ENCODE measurements around the gene WNT11.
A peak's percentile ranks its signal among the peaks of the same experiment; 100 is the strongest.

The WNT11 gene

DNA sequence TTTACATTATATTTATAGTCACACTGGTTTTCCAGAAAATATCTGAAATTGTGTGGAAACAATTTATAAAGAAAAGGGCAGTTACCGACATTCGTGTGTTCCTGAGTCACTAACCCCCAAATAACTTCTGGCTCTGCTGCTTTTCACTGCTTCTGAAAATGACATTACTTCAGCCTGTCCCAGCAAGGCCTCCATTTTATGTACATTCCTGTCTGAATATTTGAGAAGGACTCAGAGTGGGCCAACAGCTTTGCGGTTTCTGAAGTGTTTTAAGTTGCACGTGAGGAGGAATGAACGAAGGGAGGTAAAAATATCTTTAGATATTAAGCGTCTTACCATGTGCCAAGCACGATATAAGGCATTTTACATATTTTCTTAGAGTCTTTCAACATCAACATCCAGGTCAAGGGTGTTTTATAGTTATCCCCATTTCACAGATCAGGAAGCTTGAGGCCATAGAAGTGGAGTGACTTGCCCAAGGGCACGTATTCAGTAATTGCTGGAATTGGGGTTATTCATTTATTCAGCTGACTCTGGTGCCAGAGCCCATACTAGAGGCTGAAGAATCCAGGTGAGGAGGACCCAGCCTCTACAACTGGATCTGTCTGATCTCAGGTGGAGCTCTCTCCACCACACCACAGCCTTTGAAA is 30.8 kb upstream of the WNT11 start:
- DNase-seq, result peak; percentile 34

DNA sequence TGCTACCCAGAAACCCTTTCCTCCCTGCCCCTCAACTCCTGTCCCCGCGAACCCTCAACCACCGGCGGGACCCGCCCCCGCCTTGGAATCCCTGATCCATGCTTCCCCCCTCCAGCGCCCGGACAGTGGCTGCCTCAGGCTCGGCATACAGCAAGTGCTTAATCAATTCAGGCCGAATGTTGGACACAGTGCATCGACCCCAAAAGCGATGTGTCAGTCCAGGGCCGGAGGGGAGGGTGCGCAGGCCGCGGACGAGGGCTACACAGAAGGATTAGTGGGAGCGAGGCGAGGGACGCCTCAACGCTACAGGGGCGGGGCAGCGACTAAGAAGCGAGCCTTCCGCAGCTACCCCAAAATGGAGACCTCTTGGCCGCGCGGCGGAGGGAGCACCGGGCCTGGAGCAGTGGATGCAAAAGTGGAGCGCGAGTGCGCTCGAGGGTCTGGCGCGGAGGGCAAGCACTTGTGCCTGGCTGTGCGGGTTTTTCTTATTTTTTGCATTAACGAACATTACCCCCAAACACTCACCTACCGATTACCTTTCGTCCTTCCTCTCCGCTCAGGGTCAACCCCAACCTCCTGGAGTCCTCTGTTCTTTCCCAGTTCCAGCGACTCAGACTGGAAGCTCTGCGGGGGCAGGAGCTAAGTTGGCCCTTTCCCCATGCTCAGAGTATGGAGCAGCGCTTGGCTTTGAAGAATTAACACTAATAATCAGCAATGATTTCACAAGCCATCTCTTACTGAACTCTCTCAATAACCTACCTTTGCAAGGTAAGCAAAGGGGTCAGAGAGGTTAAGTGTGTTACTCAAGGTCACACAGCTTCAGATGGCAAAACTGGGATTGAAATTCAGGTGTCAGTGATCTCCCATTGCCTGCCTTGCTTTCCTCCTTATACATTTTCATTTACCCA is 30.0 kb upstream of the WNT11 start:
- peak; percentile 55 for DNase-seq

DNA sequence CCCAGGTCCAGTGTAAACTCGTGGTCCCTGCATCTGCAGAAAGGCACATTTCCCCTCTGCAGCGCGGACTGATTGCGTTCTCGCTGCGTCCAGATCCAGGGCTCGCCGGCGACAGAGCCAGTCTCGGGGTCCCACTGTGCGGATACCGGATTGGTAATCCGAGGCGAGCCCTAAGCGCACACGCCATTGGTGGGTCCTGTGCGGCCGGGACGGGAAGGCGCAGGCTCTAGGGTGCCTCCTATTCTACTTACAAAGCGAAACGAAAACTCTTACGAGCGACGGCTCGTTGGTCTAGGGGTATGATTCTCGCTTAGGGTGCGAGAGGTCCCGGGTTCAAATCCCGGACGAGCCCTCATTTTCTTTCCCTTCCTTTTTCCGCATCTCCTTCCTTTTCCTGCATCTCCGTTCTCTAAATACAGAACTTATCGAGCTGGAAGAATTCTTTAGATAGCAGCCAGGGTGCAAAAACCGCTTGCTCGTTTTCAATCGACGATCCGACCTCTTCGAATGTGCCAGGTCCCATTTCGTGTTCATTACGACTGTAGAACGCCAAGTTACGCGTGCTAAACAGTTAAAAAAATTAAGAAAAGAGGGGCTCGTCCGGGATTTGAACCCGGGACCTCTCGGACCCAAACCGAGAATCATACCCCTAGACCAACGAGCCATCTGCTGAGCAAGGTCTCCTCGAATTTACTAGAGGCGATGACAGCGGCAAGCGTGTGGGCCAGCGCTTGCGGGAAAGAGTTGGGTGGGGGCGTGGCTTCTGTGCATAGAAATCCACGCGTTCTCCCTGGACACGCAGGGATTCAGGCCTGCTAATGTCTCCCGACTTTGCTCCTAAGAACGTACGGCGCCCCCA is 29.2 kb upstream of the WNT11 start:
- peak; percentile 93 for DNase-seq

DNA sequence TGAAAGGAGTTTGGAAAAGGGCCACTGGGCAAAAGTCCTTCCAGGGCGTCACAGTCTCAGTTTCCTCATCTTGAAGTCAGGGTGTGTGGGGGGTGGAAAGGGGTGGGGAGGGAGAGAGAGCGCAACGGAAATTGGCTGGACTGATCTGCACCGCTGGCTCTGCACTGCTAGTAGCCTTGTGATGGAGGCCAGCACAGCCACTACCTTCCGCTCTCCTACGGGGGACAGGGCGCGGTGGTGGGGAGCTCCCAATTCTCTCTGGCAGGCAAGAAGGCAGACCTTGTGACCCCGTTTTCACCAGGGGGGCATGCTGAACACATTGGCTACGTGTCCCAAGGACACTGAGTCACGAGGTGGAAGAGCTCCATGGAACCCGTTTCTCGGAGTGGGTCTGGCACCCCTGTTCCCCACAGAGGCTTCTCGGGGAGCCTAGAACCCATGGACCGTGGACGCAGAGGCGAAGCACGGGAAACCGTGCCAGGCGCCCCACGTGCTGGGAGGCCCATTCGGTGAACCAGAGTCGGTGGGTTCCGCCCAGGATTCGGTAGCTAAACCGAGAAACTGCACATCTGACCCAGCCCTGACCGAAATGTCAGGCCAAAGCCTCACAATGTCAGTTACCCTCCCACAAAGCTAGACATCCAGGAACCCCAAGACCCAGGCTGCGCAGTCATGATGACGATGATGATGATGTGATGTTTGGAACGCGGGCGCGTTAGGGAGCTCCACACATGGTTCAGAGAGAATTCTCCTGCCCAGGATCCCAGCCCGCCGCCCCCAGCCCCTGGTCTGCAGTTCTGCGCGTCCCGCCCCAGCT is 28.3 kb upstream of the WNT11 start:
- peak; percentile 36 for DNase-seq

DNA sequence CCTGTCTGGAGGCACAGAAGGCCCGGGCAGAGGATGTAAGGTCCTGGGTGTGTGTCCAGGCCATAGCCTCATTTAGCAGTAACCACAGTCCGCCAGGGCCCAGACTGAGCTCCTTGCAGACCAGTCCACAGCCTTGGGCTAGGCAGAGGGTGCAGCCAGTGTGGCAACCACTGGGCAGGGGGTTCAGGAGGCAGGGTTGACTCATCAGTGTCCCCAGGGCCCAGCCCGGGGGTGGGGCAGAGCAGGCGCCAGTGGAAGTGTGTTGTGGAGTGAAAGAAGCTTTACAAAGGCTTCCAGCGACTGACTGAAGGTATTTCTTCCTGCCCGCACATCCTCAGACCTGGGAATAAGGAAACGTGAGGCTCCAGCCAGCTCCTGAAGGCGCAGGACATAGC is 27.7 kb upstream of the WNT11 start:
- peak; percentile 32 for DNase-seq

DNA sequence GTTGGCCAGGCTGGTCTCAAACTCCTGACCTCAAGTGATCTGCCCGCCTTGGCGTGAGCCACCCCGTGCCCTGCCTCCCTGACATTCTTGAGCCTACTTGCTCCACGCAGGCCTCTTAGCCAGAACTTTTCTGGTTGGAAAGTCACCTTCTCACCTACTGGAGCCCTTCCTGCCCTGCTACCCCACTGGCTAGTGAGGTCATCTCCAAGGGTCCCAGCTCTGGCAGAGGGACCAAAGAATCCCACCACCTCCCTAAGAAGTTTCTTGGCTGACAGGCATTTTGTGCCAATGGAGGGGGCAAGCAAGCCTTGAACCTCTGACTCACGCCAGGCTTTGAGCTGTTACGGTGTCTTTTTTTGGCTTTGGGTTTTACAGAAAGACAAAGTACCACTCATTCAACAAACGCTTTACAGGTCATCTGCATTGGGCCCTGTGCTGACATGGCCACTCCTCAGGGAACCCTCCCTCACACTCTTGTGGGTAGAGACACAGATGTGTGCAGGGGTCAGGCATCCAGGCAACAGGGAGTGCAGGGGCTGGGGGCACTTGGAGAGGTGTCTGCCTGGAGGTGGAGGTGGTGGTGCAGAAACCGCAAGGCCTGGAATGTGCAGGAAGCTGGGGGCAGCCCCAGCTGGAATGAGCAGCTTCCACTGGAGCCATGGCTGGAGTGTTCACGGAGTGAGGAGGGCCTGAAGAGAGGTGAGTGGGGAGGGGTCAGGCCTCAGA is 27.1 kb upstream of the WNT11 start:
- DNase-seq, result no peak

DNA sequence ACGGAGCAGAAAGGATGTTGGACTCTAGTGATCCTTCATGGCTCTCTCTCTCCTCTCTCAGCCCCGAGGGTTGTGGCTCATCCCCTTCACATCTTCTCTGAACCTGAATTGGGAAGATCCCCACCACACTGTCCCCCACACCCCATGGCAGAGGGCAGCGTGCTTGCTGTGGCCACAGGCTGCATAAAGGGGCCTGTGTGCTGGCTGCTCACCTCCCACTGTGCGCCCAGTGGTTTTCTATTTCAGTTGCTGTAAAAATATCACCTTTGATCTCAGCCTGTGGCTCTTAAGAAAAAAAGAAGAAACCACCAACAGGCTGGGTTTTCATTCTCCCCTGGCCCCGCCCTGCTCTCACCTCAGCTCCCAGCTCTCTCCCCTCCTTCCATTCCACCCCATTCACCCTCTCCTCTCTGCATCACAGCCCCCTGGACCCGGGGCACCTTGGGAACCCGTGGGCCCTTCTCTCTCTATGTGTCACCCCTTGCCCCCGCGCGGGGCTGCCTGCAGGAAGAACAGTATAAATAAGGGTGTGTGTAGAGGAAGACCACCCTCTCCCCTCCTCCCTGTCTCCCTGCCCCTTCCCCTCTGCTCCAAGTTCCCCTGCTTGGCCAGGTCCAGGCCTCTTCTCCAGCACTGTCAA is 25.8 kb upstream of the WNT11 start:
- no peak for DNase-seq

DNA sequence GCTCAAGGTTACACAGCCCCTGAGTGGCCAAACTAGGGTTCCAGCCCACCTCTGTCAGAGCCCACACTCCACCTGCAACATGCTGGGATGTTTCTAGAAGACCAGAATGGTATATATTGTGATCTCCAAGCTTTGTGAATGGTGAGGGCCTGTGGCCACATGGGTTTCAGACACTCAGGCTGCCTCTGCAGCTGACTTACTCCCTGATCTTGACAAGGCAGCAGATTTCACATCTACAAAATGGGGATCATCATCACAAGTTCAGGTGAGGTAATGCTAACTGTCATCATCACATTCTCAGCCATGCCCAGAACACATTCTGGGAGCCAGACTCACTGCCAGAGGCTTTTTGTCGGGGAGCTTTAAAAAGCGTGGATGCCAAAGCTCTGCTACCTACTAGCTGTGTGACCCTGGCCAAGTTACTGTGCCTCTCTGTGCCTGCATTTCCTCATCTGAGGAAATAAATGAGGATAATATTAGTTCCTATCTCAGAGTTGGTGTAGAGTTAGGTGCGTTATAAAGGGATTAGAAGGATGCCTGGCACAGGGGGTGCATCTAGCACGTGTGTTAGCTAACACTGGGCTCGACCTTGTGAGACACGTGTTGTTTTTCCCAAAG is 24.9 kb upstream of the WNT11 start:
- no peak for DNase-seq

DNA sequence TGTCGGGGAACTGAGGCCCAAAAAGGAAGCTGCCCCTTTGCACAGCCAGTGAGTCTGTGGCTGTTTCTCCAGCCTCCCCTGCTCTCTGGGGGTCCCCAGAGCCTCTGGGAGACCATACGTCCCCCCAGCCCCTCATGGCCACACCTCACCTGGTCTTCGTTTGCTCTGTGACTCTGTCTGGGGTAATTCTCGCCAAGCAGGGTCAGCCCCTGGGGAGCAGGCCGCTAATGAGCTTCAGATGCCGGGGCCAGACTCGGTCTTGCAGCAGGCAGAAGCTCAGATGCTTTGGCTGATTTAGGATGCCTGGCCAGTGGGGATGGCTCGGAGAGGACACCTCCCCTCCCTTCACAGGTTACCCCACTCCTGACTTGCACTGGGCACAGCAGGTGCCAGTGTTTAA is 24.1 kb upstream of the WNT11 start:
- no peak for DNase-seq

DNA sequence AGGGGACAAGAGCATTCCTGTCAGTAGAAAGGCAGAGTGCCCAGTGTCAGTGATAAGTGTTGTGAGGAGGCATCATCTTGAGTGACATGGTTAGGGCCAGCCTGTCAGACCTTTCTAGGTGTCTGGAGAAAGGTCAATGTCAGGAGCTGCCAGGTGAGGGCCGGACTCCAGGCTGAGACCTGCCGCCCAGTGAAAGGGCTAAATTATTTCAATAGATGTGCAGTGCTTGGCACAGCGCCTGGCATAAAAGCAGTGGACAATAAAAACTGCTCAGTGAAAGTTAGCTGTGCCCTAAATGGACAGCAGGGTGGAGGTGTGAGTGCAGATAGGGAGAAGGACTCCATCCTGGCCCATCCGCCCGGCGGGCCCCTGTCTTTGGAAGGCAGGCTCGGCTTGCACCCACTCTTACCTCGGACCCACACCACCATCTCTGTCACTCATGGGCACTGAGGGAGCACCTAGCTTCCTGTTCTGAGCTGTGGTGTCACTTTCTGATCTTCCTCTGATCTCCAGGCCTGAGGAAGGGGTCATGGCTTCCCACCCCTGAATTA is 23.5 kb upstream of the WNT11 start:
- no peak for DNase-seq

DNA sequence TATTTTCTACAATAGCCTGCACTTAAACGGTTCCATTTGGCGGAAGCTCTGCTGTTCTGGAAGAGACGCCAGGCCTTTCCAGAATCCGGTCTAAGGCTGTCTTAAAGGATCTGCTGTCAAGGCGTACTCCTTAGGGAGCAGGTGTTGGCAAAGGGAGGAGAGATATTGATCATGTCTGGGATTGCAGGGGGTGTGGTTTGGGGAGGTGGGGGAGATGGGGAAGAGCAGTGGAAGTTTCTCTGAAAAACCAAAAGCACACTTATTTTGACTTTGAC is 22.5 kb upstream of the WNT11 start:
- no peak for DNase-seq

DNA sequence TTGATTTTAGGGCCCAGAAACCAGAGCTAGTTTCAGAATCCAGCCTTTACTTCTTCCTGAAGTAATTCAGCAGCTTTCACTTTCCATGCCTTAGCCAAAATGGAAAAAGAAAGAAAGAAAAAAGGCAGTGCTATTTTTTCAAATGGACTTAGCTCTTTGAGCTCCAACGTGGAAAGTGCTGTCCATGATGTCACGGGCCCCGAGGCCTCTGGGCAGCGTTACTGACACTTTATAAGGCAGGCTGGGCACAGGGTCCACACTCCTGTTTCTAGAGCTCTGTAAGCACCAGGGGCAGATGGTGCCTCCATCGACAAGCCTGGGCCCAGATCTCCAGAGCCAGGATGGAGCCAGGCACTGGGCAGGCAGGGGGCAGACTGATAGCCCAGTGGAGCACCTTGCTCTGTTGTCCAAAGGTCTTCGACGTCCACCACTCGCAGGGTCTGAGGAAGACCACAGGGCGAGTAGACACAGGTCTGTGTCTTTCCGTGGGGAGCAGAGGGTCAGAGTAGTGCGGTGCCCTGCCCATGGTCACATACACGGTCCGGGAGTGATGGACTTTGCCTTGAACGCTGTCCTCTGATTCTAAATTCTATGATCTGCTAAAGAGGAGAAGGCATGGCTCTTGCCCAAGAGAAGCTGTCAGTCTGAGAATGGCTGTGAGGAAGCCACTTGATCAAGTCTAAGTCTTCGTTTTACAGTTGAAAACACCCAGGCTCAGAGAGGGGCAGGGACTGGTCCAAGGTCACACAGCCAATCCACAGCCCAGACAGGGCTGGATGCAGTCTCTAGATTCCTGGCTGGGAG is 22.0 kb upstream of the WNT11 start:
- DNase-seq, result no peak

DNA sequence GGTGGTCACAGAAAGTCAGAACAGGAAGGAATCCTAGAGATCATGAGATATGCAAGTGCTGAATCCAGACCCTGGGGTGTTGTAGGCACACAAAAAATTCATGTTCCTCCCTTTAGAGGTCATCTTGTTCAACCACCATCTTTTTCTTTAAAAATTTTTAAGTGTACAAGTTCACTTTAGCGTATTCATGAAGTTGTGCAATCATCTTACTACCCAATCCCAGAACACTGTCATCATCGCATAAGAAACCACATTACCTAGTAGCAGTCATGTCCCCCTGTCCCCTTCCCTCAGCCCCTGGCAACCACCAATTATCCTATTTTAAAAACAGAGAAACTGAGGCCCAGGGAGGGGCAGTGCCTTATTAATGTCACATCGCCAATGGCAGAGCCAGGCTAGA is 20.3 kb upstream of the WNT11 start:
- DNase-seq, result no peak

DNA sequence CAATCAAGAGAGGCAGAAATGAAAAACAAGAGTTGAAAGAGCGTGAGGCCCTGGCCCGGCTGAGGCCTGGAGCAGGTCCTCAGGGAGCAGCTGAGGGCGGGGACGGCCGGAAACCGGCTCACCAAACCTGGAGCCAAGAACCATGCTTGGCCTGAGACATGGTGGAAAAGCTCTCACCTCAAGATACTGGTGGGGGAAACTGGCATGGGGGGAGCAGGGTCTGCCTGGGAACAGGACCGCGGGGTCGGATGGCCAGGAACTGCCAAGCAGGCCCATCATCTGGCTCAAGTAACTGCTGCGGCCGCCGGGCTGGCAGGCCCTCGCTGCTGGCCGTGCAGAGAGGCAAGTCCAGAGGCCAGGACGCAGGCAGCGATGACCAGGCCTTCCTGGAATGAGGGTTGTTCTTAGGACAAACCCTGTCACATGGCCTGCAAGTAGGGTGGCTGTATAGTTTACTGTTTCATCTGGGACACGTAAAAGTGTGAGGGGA is 18.9 kb upstream of the WNT11 start:
- no peak for DNase-seq

DNA sequence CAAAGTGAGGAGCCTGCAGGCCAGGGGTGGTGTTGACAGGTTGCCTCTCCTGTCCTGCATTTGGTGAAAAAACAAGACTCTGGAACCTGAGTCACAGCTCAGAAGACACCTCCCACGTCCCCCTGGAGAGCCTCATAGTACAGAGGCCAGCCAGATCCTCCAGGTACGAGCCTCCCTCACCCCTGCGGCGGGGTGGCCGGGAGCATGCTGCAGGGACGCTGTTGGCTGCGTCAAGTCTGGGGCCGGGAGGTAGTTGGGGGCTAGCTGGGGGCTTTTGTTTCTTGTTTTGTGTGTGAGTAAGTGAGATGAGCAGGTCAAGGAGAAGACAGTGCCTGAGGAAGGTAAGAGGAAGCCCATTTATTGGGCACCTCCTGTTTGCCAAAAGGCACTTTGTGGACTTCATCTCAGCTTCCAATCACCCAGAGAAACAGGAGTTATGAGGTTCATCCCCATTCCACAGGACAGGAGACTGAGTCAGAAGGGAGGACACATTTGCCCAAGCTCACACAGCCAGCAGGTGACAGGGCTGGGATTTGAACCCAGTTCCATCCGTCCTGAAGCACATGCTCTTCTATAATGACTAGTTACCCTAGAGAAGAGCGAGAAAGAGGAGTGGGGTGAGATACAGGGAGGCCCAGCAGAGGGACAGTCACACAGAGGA is 18.3 kb upstream of the WNT11 start:
- DNase-seq, result no peak

DNA sequence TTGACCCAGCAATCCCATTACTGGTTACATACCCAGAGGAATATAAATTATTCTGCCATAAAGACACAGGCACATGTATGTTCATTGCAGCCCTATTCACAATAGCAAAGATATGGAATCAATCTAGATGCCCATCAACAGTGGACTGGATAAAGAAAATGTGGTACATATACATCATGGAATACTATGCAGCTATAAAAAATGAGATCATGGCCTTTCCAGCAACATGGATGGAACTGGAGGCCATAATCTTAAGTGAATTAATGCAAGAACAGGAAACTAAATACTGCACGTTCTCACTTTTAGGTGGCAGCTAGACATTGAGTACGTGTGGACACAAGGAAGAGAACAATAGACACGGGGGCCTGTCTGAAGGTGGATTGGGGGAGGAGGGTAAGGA is 15.1 kb upstream of the WNT11 start:
- DNase-seq, result no peak

DNA sequence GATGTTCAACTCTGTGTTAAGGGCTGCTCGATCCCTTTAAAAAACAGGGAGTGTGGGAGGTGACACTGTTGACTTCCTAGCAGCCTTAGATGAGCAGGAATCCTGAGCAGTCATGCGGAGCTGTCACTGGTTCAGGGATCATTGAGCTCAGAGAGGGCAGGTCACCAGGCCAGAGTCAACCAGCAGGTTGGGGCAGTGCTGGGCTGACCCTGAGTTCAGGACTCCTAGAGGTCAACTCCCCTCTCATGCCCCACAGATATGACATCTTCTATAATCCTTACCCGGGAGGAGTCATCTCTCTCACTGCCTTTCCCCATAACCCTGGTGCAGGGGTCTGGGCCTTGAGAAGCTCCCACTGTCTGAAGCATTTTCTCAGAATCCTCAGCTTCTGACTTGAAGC is 12.9 kb upstream of the WNT11 start:
- no peak for DNase-seq

DNA sequence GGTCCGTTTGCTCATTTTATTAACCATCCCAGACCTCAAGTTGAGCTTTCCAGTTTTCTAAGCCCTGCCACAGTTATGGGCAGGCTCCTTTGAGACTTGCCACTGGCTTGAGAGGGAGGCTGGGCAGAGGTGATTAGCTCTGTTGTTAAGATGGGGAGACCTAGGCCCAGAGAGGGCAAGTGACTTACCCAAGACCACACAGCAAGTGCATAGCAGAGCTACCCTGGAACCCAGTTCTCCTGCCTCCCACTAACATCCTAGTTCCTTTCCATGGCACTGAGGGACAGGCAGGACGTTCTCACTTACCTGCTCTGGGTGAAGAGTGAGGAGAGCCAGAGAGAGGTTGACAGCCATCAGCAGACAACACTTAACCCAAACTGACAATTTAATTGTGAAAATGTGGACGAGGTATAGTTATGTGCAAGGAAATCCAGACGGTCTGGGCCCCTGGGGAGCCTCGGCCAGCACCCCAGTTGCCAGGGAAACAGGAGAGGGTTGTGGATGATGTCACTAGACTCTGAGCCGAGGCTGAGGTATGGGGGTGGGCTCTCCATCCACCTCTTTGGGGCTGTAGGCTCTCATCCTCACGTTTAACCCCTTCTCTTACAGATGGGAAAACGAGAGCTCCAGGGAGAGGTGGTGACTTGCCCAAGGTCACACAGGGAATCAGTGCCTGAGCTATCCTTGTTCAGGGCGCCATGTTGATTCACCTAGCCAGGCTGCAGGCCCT is 12.3 kb upstream of the WNT11 start:
- DNase-seq, result no peak
